Stimulated activated CD4-positive, alpha-beta T cell treated with anti-CD3 and anti-CD28 coated beads, TNF-alpha, amount 100 ng/mL, for 1 hour (primary cell): ENCODE results near the gene JAZF1.

Experiments used
- DNase-seq, 3 donors: peaks; one replicate each; pipeline ENCODE4 v3.0.0-alpha.2; 2020; ENCODE audit warnings: low read depth in 3 of 3, low spot score in 1 of 3

JAZF1 gene

GRCh38 chr7:28137463-28137862 is 43.1 kb downstream of the JAZF1 start:
- no peak for DNase-seq

- DNase-seq: no peak
Observed at GRCh38 chr7:28136885-28137284, 43.7 kb downstream of the JAZF1 start.

- DNase-seq: no peak
Observed at GRCh38 chr7:28136420-28136819, 44.2 kb downstream of the JAZF1 start.

GRCh38 chr7:28135760-28136159 is 44.8 kb downstream of the JAZF1 start:
- DNase-seq: no peak

GRCh38 chr7:28135315-28135714 is 45.3 kb downstream of the JAZF1 start:
- DNase-seq: no peak

GRCh38 chr7:28133872-28134271 is 46.7 kb downstream of the JAZF1 start:
- no peak for DNase-seq

GRCh38 chr7:28132959-28133870 is 47.4 kb downstream of the JAZF1 start:
- no peak for DNase-seq

- DNase-seq: no peak
Observed at GRCh38 chr7:28130277-28130676, 50.3 kb downstream of the JAZF1 start.

GRCh38 chr7:28128608-28129007 is 52.0 kb downstream of the JAZF1 start:
- DNase-seq: no peak

- no peak for DNase-seq
Observed at GRCh38 chr7:28126410-28127041, 54.1 kb downstream of the JAZF1 start.

- DNase-seq: no peak
Observed at GRCh38 chr7:28125431-28126409, 54.9 kb downstream of the JAZF1 start.

GRCh38 chr7:28124413-28124812 is 56.2 kb downstream of the JAZF1 start:
- no peak for DNase-seq

- no peak for DNase-seq
Observed at GRCh38 chr7:28123752-28124151, 56.8 kb downstream of the JAZF1 start.

- DNase-seq: no peak
Observed at GRCh38 chr7:28121496-28121895, 59.1 kb downstream of the JAZF1 start.

GRCh38 chr7:28116041-28116440 is 64.6 kb downstream of the JAZF1 start:
- no peak for DNase-seq

- no peak for DNase-seq
Observed at GRCh38 chr7:28115261-28115660, 65.3 kb downstream of the JAZF1 start.

- DNase-seq: no peak
Observed at GRCh38 chr7:28114056-28114455, 66.5 kb downstream of the JAZF1 start.

GRCh38 chr7:28112883-28113540 is 67.6 kb downstream of the JAZF1 start:
- DNase-seq: no peak

GRCh38 chr7:28112467-28112866 is 68.1 kb downstream of the JAZF1 start:
- no peak for DNase-seq

- no peak for DNase-seq
Observed at GRCh38 chr7:28112012-28112411, 68.6 kb downstream of the JAZF1 start.
